GM12891 (cell line): ENCODE results near the gene ARPC2.

ENCODE experiments used
- PAX5 ChIP-seq: IDR thresholded peaks from 2 replicates; pipeline ENCODE4 v1.6.1; 2011; ENCODE audit warnings: low read length, moderate library complexity, mild to moderate bottlenecking; ENCODE audit not compliant: insufficient read depth, severe bottlenecking
- POLR2A ChIP-seq: IDR thresholded peaks from 2 replicates; pipeline ENCODE4 v1.6.1; 2011; ENCODE audit warnings: low read depth, low read length, control low read depth
- POLR2AphosphoS5 ChIP-seq: IDR thresholded peaks from 2 replicates; pipeline ENCODE4 v1.6.1; 2011; ENCODE audit warnings: low read depth, low read length, control low read depth
- POU2F2 ChIP-seq: IDR thresholded peaks from 2 replicates; pipeline ENCODE4 v1.6.1; 2011; ENCODE audit warnings: low read depth, mild to moderate bottlenecking, control low read depth, low read length, moderate library complexity
- SPI1 ChIP-seq: IDR thresholded peaks from 2 replicates; pipeline ENCODE4 v1.6.1; 2011; ENCODE audit warnings: low read depth, low read length, control low read depth
- TAF1 ChIP-seq: IDR thresholded peaks from 2 replicates; pipeline ENCODE4 v1.6.1; 2011; ENCODE audit warnings: low read depth, low read length, control low read depth

GRCh38 chr2:218221000-218221399 is 4.0 kb downstream of the ARPC2 start:
- TF ChIP-seq POLR2A (no peak), POLR2AphosphoS5 (no peak; the same call in 1 of the 2 replicates), TAF1 (no peak), PAX5 (no peak), SPI1 (no peak), POU2F2 (no peak)
